HG03520 (cell line): ENCODE measurements around the gene MICALL1.

Experiments
- ATAC-seq: cut with Tn5 transposase; IDR thresholded peaks from one replicate; pipeline ENCODE4 v1.9.1; 2021; ENCODE audit warnings: mild to moderate bottlenecking, moderate library complexity; ENCODE audit not compliant: unreplicated experiment

Gene MICALL1

DNA sequence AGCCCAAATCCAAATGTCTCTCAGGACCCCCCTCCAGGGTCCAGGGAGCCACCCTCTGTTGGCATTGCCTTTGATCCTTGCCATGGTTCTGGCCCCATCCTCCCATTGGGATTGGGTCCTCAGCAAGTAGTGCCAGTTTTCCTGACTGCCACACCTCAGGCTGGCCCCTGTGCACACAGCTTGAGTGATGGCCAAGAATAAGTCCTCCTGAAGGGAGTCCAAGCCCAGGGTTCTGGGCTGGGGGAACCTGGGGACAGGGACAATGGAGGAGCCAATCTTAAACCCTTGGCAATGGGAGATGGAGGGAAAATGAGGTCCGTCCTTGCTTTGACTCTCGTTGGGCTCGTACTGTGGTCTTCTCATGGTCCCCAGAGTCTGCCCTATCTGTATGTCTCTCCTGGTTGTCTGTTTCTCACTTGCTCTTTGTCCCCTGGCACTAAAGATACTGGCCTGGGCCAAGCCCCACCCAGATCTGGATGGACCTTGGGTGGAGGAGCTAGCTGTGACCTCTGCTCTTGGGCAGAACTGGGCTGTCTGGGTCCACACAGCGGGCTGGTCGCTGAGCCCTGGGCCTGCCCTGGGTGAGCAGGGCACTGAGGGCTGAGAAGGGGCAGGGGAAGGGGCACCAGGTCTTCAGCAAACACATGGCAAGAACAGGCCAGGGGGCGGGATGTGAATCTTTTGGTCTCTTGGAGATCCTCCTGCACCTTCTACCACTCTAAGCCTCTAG lies 75.3 kb downstream of the MICALL1 start:
- no peak for ATAC-seq

DNA sequence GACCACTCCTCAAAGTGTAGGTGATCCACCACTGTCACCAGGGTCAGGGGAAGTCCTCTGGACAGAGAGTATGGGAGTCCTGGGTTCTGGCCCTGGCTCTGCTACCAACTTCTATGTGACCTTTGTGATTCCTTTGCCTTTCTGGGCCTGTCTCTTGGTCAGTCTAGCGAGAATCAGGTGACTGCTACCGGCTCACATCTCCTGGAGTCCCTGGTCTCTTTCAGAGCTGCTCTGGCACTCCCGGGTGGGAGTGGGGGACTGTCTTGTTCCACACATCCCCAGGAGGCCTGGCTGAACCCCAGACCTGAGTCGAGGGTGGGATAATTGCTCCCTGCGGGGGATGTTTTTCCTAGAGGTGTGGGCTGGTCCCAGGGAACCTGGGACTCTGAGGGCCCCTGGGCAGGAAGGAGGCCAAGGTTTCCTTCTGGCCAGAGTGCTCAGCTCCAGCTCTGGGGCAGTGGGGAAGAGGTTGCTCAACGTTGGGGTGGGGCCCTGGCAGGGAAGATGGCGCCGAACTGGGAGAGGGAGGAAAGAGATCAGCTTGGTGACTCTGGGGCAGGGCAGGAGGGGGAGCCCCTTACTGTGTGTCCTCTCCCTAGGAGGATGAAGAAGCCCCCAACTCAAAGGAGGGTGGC lies 76.2 kb downstream of the MICALL1 start:
- no peak for ATAC-seq

DNA sequence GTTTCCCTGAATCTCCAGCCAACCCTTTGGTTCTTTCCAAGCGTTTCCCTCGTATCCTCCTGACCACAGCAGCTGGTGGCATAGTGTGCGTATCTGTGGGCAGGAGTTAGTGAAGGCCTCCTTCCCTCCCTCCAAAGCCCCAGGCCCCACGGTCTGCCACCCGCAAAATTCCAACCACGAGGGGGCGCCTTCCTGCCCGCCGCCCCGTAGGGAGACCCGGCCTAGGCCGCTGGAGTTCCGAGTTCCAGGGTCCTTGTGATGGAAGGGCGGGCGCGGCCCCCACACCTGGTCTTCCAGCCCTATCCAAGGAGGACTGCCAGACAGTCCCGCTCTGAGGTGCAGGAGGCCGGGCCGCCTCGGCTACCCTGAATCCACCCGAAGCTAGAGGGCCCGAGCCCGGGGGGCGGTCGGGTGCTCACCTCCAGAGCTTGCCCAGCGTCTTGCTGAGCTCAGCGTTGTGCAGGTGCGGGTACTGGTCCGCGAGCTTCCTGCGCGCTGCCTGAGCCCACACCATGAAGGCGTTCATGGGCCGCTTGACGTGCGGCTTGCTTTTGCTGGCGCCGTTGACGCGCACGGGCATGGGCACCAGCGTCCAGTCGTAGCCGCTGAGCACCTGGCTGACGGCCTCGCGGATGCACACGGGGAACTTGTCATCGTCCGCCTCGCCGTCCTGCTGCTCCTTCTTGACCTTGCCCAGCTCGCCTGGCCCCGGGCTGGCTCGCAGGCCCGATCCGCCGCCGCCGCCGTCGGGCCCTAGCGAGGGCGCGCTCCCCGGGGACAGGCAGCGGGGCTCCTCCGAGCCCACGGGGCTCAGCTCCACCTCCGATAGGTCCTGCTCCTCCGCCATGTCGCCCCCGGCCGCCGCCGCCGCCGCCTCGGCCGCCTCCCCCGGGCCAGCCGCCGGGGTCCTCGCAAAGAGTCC lies 77.1 kb downstream of the MICALL1 start:
- no peak for ATAC-seq

DNA sequence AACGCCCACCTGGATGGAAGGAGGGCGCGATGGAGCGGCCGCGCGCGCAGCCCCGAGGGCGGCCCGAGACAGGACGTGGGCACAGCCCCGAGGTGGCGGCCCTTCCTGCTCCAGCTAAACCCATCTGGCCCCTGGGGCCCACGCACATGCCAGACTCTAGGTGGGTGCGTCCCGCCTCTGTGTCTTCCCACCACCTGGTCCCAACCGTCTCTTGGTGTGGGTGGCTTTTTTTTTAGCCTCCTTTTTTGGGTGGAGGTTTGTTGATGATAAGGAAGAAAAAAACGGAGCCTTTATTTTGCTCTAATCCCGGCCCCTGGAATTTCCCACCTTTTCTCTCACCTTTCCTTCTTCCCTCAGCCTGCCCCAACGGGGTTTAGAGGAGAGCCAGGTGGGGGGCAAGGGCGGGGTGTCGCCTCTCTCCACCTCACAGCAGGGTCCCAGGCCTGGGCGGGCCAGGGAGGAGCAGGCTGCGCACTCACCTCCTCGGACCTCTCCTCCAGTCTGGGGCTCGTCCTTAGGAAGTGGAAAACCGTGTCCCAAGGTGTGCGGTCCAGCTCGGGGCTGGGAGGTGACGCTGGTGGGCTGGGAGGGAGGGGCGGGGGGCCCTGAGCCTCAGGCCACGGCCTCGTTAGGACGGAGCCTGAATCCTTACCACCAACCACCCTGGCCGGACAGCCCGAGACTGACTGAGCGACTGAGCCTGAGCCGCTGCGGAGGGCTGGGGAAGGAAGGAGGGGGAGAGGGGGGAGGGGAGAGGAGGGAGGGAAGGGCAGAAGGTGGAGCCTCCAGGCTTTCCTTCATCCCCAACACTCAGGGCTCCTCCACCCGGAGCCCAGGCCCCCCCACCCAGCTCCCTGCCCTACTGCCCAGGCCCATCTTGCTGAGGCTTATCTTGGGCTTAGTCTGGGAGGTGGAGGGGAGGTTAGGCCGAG lies 78.0 kb downstream of the MICALL1 start, which contains the start of gene SOX10:
TSS of gene SOX10 (minus strand) at position 696 of the 932 bp plus-strand sequence. CDS start 771 bp downstream, outside the sequence.
- ATAC-seq = no peak

- no peak for ATAC-seq
Observed at GRCh38 chr22:37985050-37985585, 79.0 kb downstream of the MICALL1 start.

DNA sequence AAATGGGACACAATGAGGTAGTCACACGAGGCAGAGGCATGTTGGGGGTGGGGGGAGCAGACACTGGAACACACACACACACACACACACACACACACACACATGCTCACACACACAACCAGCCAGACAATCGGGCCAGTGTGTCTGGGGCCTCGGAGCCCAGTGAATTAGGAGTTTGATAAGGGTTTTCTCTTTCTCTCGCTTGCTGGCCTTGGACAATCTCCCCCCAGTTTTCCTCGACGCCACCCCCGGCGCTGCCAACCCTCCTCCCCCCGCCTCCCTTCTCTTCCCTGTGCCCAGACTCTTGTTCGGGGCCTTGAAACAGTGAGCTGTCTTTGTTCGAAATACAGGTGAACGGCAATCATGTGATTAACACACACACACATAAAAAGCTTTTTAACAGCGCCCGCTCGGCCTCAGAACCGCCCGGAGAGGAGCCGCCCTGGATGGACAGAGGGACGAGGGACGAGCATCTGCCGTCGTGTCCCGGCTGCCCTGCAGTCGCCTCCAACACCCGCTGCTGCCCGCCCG lies 79.7 kb downstream of the MICALL1 start:
- ATAC-seq = no peak

- ATAC-seq = no peak
Observed at GRCh38 chr22:37986371-37986770, 80.3 kb downstream of the MICALL1 start.

DNA sequence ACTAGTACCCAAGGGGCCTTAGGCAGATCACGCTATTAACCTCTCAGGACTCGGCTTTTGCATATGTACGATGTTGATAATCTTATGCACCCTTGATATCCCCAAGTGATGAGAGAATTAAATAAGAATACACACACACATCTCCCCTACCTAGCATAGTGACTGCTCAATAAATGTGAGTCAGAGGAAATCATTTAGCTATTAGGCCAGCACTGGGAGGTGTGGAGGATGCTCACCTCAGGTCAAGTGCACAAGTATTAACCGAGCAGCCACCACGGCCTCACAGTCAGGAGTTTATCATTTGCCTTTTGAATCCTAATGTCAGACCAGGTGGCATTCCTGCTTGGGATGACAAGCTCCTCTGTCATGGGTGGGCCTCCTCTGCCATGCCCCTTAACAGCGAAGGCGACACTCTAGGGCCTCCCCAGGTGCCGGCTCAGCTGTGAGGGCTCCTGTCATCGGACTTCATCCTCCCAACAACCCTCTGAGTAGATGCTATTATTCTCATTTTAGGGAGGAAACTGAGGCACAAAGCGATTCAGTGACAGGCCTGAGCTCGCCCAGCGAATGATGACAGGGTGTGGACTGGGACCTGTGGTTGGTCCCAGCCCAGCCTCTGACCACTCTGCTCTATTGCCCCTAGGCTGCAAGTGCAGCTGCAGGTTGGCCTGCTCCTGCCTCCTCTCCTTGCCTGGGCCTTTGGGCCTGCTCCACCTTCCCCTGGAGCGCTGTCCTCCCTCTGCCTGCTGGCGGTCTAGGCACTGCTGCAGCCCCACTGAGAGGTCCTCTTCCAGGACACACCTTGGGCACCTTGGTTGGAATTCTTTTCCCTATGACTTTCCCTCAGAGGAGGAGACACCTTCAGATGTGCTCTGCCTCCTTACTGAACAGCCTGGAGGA lies 83.3 kb downstream of the MICALL1 start:
- no peak for ATAC-seq

GRCh38 chr22:37990301-37990700 lies 84.2 kb downstream of the MICALL1 start:
- ATAC-seq = no peak

GRCh38 chr22:37990862-37991261 lies 84.8 kb downstream of the MICALL1 start:
- ATAC-seq = no peak

DNA sequence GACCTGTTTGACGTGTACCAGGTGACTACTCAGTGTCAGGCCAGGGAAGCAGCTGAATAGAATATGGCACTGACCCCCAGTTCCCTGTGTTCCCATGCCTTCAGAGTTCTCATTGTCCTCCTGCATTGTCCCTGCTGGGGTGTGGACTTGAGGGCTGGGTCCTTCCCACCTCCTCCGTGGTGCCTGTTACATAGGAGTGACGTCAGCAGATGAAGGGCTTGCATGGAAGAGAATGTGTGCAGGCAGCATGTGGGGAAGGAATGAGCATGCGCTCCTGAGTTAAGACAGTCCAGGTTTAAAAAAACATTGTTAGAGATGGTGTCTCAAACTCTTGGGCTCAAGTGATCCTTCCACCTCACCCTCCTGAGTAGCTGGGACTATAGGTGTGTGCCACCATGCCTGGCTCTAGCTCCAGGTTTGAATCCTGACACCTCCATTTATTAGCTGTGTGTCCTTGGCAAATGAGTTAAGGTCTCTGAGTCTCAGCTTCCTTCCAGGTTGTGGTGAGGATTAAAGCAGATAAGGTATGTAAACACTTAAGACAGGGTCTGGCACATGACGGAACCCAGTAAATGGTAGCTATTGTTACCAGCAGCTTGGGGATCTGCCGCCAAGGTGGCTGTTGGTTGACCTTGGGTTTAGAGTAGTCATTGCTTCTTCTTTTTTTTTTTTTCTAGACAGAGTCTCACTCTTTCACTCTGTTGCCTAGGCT lies 85.8 kb downstream of the MICALL1 start:
- ATAC-seq = no peak
